ENCODE data around the gene TNF.
A peak's percentile ranks its signal among the peaks of the same experiment; 100 is the strongest.

The TNF gene

DNA sequence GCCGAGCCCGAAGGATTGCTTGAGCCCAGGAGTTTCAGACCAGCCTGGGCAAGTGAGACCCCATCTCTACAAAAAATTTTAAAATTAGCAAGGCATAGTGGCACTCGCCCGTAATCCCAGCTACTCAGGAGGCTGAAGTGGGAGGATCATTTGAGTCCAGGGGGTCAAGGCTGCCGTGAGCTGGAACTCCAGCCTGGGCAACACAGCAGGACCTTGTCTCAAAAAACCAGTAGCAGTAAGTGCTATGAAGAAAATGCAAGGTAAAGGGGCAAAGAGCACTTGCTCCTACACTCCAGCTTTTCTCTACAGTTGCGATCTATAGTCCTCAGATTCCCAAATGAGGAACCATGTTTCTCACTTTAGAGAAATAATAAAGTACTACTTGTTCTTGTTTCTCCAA lies 31.7 kb upstream of the TNF start:
- DNase-seq (ENCODE audit: extremely low read depth in 1 of 2, low read depth in 1 of 2), result no peak

DNA sequence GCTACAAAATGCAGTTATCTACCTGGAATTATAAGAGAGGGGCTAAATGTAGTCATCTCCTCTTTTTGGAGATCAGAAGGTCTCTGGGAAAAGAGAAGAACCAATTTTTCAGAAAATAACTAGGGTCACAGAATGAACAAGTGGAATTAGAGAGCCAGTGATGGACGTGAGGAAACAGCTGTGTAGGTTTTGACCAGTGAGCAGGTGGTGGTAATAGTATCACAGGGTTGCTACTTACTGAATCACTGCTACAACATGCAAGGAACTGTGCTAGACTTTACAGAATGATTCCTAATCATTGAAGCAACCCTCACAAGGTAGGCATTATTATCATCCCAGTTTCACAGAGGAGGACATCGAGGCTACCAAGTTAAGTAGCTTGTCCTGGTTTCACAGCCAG lies 30.7 kb upstream of the TNF start:
- DNase-seq (ENCODE audit: extremely low read depth in 1 of 2, low read depth in 1 of 2), result no peak

DNA sequence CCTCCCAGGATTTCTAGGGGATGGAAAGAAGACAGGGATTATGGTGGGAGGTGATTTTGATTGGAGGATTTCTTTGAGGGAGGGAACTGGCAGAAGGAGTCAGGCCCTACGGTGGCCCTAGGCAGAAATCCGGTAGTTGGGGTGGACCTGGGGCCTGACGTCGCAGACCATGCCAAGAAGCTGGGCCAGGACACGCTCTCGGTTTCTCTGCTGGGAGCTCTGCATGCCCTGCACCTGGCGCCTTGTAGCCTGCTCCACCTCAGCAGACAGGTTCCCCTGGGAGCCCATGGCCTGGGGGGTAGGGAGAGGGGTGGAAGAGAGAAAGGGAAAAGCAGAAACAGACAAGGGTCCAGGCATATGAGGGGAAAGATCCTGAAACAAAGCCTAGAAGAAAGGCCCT lies 30.1 kb upstream of the TNF start:
- no peak for DNase-seq (ENCODE audit: extremely low read depth in 1 of 2, low read depth in 1 of 2)

DNA sequence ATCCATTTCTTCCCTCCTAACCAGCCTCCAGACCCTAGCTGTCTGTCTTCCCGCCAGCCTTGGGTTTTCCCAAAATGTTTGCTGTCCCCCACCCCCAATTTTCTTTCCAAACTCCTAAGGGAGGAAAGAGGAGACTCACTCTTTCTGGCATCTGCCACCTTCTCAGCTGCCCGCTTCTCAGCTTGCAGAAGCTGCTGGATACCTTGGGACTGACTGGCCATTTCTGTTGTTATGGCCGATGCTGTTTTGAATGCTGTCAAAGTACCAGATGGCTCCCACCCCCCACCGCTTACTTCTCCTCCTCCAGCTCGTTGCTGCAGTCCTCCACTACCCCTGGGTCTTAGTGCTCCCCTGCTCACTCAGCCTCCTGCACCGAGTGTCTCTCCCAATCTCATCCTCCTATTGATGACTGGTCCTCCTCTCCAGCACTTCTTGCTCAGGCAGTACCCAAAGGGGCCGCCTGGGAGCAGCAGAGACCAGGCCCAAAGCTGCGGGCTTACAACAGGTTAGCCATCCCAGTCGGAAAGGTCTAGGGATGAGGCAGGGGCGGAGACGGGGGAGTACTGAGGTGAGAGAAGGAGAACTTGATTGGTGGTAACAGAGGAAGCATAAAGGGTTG lies 28.9 kb upstream of the TNF start, which contains the start of gene ATP6V1G2:
TSS of gene ATP6V1G2 (minus strand) at position 270 of the 619 bp plus-strand sequence. CDS start at position 221, 49 bp downstream.
- DNase-seq (ENCODE audit: extremely low read depth in 1 of 2, low read depth in 1 of 2), result peak; percentile 59 to 72

DNA sequence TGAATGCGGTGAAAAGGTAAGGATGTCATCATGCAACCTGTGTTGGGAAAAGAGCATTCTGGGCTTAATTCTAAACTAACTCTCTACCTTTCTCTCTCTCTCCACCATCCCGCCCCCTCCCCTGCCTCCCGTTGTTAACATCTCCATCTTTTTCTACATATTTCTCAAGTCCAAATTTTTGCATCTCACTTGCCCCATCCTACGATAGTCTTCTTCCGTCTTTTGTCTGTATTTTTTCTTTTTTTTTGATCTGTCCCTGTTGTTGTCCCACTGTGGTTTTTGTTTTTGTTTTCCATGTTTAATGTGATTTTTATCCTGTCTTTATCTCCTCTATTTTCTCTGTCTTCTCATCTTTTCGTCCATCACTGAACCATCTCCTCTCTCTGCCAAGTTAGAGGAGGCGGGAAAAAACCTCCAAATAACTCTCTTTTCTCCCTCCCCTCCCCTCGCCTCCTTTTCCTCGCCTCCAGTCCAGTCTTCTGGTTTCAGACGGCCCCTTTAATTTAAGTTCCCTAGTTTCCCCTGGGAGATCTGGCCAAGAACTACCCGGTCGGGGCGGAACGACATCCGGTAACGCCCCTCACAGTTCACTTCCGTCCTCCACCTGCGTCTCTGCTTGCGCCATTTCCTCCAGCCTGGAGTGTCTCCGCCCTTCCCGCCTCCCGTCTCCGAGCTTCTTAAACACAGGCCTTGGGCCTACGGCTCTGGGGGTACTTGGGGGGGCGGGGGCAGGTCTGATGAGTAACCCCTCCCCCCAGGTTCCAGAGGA lies 28.2 kb upstream of the TNF start, which contains the start of gene NFKBIL1:
TSS of gene NFKBIL1 (plus strand) at position 651 of the 769 bp plus-strand sequence. CDS start at position 738, 87 bp downstream.
- DNase-seq (ENCODE audit: extremely low read depth in 1 of 2, low read depth in 1 of 2), result peak; percentile 77 to 81

DNA sequence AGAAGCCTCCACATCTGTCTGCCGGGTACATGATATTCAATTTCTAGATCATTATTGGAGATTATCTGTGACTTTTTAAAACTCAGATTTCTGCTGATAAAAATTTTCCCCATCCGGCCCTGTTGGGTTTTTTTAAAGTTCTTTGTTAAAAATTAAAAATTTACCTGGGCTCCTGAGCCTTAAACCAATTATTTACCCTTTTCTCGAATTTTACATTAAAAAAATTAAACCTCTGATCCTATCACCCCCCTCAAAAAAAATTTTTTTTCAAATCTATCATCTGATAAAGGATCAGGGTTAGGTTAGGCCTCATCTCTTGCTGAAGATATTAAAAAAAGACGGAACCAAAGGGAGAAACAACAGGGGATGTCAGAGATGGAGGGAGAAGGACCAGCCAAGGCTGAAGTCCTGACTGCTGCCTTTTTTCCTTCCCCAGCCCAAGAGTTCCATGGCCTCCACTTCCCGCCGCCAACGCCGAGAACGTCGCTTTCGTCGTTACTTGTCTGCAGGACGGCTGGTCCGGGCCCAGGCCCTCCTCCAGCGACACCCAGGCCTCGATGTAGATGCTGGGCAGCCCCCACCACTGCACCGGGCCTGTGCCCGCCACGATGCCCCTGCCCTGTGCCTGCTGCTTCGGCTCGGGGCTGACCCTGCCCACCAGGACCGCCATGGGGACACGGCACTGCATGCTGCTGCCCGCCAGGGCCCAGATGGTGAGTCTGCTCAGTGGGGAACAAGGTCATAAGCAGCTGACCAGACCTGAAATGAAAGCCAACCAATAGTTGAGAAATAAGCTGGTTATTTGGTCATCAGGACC lies 27.4 kb upstream of the TNF start:
- DNase-seq (ENCODE audit: extremely low read depth in 1 of 2, low read depth in 1 of 2), result no peak

DNA sequence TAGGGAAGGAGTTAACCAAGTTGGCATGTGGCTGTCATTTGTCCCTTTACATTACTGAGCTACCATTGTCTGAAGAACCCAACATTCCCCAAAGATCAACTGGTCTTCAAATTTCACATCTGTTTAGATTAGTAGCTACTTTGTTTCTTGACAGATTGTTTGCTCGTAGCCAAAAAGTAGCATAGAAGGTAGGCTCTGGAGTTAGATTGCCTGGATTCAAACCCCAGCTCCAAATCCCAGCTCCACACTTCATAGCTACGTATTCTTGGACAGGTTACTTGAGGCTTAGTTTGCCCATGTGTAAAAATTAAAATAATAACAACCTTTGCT lies 26.9 kb upstream of the TNF start:
- DNase-seq (ENCODE audit: extremely low read depth in 1 of 2, low read depth in 1 of 2), result no peak

DNA sequence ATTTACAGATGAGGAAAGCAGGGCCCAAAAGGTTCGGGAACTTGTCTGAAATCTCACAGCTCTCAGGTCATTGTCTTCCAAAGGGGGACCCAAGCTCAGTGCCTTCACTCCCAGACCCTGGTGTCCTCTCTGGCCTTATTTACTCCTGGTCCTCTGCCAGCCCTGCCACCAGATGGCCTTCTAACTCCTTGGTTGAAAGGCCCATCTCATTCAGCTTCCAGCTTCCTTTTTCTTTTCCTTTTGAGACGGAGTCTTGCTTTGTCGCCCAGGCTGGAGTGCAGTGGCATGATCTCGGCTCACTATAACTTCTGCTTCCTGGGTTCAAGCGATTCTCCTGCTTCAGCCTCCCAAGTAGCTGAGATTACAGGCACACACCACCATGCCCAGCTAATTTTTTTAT lies 24.0 kb upstream of the TNF start:
- peak in 1 of 2 donors; percentile 30 for DNase-seq (ENCODE audit: extremely low read depth in 1 of 2, low read depth in 1 of 2)

DNA sequence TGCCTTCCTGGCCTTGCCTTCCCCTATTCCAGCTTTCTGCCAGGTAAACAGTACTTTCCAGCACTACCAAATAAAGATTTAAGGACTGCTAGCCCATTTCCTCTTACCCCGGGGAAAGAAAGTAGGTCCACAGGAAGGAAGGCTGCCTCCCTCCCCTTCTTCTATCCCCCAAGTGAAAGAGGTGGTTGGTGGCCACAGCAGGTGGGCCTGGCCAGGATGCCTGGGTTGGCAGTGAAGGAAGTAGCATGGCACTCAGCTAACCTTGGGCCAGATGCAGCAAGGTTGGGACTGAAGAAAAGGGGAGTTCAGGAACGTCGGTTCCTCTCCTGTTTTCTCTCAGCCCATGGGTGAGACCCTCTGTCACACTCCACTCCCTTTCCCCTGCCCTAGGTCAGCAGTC lies 19.1 kb upstream of the TNF start:
- no peak for DNase-seq (ENCODE audit: extremely low read depth in 1 of 2, low read depth in 1 of 2)

DNA sequence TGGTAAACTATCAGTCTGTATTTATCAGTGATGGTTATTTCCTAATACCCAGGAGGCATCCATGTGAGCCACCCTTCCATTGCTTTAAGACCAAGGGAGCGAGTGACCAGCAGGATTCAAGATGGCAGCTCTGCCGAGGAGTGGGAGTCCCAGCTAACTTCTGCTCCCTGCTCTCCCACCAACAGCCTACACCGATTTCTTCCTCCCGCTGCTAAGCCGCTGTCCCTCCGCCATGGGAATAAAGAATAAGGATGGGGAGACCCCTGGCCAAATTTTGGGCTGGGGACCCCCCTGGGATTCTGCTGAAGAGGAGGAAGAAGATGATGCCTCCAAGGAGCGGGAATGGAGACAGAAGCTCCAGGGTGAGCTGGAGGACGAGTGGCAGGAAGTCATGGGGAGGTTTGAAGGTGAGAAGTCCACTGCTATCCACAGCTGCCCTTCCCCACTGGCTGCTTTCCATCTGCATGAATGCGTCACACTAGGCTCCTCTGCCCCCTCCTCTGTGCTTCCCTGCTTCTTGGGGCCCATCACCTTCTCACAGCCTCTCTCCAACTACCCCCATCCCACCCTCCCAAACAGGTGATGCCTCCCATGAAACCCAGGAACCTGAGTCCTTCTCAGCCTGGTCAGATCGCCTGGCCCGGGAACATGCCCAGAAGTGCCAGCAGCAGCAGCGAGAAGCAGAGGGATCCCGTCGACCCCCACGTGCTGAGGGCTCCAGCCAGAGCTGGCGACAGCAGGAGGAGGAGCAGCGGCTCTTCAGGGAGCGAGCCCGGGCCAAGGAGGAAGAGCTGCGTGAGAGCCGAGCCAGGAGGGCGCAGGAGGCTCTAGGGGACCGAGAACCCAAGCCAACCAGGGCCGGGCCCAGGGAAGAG lies 17.7 kb upstream of the TNF start:
- DNase-seq (ENCODE audit: extremely low read depth in 1 of 2, low read depth in 1 of 2), result no peak

DNA sequence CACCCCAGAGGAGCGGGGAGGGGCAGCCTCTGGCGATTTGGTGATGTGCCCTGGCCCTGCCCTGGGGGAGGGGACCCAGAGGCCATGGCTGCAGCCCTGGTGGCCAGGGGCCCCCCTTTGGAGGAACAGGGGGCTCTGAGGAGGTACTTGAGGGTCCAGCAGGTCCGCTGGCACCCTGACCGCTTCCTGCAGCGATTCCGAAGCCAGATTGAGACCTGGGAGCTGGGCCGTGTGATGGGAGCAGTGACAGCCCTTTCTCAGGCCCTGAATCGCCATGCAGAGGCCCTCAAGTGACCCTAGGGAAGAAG lies 17.1 kb upstream of the TNF start:
- DNase-seq (ENCODE audit: extremely low read depth in 1 of 2, low read depth in 1 of 2), result no peak

DNA sequence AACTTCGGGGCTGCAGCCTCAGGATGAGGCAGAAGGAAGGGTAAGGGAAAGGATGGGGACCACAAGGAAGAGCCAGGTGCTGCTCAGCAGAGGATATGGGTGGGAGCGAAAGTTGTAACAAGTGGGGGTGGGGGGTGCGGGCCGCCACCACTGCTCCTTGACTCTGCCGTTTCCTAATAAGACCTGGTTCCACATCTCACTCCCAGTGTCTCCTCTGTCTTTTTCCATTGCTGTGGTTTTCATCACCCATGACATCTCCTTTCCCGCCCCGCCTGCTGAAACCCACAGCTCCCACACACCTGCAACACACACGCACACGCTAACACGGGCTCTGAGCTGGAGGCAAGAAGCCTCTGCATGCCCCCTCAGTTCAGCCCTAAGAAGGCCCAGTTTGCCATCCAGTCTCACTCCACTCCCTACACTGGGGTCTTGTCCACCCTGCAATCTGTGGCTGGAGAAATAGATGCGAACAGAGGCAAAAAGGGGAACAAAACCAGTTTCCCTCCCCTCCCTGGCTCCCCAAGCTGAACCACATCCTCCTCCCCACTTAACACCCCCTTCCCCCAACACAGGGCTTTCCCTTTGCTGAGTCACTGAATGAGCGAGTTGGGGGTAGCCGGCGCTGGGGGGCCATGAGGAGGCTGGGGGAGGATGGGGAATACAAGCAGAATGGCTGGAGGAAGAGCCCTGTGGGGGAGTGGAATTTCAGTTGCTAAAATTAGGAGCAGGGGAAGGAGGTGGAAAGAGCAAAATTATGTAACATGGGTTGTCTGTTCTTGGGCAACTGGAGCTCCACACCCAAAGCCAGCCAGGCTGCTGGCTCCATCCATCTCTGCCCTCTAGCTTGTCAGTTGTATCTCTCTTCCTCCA lies 16.5 kb upstream of the TNF start:
- DNase-seq (ENCODE audit: extremely low read depth in 1 of 2, low read depth in 1 of 2), result no peak

DNA sequence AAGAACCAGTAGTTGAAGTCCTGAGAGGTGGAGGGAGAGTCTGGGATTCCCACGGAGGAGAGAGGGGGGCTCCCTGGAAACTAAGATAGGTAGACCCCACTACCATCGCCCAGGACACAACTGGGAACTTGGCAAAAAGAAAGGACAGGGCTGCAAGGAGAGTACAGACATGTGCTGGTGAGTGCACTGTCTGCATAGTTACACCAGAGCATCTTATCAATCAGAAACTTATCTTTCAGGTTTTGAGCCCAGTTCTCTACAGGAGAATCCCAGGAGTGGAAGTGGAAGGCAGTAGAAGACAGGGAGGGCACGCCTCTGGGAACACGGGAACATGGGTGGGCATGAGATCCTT lies 15.8 kb upstream of the TNF start:
- no peak for DNase-seq (ENCODE audit: extremely low read depth in 1 of 2, low read depth in 1 of 2)

DNA sequence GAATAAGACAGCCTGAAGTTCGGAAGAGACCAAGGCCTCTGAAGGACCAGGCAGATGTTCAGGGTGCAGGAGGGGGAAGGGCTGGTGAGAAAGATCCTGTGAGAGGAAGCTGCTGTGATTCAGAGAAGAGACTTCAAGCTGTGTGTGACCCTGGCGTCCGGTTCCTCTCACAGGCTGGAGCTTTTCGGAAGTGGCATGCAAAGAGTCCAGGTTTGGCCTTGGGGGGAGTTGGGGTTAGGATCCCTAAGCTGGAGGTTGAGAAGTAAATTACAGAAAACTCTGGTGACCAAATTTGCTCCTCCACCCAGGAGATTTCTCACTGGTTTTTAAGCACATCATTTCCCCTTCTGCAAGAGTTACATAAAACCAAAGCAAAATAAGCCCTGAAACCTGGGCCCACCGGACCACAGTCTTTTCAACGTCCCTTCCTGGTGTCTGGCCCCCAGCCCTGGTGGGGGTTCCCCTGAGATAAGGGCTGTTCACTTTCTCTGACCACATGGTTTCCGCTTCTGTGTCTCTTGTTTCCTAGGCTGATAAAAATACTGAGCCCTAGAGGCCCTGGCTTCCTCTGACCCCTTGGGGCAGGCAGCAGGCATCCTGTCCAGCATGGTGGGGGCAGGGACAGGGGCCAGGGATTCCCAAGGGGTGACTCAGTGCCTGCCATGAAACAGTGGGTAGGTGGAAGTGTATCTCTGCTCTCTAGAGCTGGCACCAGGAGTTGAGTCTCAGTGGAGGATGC lies 15.2 kb upstream of the TNF start:
- no peak for DNase-seq (ENCODE audit: extremely low read depth in 1 of 2, low read depth in 1 of 2)

DNA sequence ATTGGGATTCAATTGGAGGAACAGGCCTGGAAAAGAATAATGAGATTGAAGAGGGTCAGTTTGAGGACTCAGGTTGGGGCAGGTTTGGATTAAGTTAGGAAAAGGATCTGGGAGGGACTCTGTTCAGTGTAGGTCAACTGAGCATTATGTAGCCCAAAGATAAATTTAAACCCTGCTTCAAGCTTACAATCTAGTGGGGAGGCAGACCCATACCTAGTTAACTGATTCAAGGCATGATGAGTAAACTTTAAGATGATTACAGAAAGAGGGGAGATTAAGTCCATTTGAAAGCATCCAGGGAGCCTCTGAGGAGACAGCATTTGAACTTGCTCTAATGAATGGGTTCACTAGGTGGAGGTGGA lies 14.7 kb upstream of the TNF start:
- DNase-seq (ENCODE audit: extremely low read depth in 1 of 2, low read depth in 1 of 2), result no peak

DNA sequence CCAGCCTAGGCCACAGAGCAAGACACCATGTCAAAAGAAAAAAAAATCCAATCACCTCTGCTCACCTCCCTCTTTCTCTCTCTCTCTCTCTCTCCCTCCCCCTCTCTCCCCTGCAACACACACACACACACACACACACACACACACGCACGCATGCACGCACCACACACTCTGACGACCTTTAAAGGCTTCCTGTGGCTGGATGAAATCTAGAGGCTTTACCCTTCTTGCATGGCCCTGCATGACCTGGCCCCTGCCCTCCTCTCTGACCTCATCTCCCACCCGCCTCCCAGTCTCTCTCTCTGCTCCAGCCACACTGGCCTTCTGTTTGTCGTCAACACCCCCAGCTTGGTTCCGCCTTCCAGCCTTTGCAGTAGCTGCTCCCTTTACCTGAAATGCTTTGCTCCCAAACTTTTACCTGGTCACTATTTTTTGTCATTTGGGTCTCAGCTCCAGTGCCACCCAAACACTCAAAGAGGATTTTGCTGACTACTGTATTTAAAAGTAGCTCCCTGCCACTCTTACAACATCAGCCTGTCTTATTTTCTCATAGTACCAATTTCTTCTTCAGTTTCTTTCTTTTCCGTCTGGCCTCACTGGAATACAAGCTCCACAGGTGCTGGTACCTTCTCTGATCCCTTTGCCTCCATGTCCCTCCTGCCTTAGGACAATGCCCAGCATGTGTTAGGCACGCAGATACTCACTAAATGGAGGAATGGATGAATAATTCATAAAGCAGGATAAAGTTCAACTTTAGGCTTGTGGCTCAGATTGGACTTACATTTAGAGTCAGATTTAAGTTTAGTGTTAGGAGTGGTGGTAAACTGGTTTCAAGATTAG lies 7.6 kb upstream of the TNF start:
- no peak for DNase-seq (ENCODE audit: extremely low read depth in 1 of 2, low read depth in 1 of 2)

DNA sequence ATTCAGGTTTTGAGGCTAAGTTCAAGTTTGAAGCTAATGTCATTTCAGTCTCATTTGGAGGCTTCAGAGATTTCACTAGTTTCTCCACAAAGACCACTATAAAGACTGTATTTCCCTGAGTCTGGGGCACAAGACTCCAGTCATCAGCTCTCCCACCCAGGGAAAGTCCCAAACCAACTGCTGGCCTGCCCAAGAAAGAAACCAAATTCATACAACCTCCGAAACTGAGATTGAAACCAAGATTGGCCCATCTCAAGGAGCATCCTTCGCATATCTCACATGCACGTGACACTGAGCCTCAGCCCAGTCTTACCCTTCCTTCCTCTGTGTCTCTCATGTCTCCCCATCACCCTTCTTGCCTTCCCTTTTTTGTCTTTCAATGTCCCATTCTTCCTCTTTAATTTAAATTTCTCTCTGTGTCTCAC lies 6.8 kb upstream of the TNF start:
- DNase-seq (ENCODE audit: extremely low read depth in 1 of 2, low read depth in 1 of 2), result no peak

DNA sequence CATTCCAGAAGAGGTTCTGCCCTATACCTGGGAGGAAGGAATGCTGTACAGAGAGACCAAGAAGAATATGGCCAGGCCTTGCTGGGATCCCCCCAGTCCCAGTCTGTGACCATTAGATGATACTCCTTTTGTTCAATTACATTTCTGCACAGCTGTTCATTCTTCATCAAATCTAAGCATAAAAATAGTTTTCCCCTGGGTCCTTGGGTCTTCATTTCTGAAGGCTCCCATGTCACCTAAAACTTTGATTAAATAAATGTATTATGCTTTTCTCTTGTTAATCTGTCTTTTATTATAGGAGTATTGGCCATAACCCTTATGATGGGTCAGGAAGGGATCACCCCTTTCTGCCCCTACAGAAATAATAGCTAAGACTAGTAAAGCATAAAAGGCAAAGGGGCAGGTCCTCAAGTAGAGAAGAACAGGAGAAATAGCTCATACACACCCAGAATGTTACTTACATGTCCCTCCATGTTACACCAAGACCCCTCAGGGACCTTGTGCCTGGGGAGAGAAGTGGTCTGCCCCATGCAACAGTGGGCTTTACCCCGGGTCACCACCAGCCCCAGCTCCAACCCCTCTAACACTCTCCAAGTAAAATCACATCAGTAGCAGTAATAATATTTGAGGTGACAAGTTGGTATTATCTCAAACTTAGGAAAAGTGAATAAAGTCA lies 5.4 kb upstream of the TNF start:
- no peak for DNase-seq (ENCODE audit: extremely low read depth in 1 of 2, low read depth in 1 of 2)
